GM15510 (cell line): ENCODE results near the gene LRP4.

ENCODE experiments used
- POLR2A ChIP-seq: IDR thresholded peaks from 3 replicates; pipeline ENCODE4 v1.6.1; 2011; ENCODE audit warnings: borderline replicate concordance; ENCODE audit not compliant: insufficient read length; ENCODE audit errors: extremely low read depth

Gene LRP4

GRCh38 chr11:46888636-46889035 lies 29.7 kb downstream of the LRP4 start:
- TF ChIP-seq POLR2A: no peak

GRCh38 chr11:46886211-46886610 lies 32.1 kb downstream of the LRP4 start:
- no peak for TF ChIP-seq POLR2A

- TF ChIP-seq POLR2A: no peak
These were observed 39.2 kb downstream of the LRP4 start for GRCh38 chr11:46879056-46879585.

GRCh38 chr11:46877580-46877979 lies 40.8 kb downstream of the LRP4 start:
- no peak for TF ChIP-seq POLR2A

- TF ChIP-seq POLR2A: no peak
These were observed 41.9 kb downstream of the LRP4 start for GRCh38 chr11:46876471-46876870.

- TF ChIP-seq POLR2A: no peak
These were observed 43.8 kb downstream of the LRP4 start for GRCh38 chr11:46874586-46874985.

- no peak for TF ChIP-seq POLR2A
These were observed 49.4 kb downstream of the LRP4 start for GRCh38 chr11:46868912-46869311.

- TF ChIP-seq POLR2A: no peak
These were observed 53.0 kb downstream of the LRP4 start for GRCh38 chr11:46865340-46865739.

- no peak for TF ChIP-seq POLR2A
These were observed 58.1 kb downstream of the LRP4 start for GRCh38 chr11:46860218-46860617.

- TF ChIP-seq POLR2A: no peak
These were observed 59.3 kb downstream of the LRP4 start for GRCh38 chr11:46858920-46859546.

GRCh38 chr11:46857666-46858065 lies 60.7 kb downstream of the LRP4 start:
- TF ChIP-seq POLR2A: no peak

GRCh38 chr11:46856605-46857343 lies 61.6 kb downstream of the LRP4 start:
- no peak for TF ChIP-seq POLR2A

- no peak for TF ChIP-seq POLR2A
These were observed 62.5 kb downstream of the LRP4 start for GRCh38 chr11:46855863-46856262.

GRCh38 chr11:46855167-46855566 lies 63.2 kb downstream of the LRP4 start:
- no peak for TF ChIP-seq POLR2A

- TF ChIP-seq POLR2A: no peak
These were observed 67.4 kb downstream of the LRP4 start for GRCh38 chr11:46850829-46851380.

GRCh38 chr11:46849631-46850030 lies 68.7 kb downstream of the LRP4 start:
- no peak for TF ChIP-seq POLR2A
